ENCODE data around the gene ANK2.

DNA sequence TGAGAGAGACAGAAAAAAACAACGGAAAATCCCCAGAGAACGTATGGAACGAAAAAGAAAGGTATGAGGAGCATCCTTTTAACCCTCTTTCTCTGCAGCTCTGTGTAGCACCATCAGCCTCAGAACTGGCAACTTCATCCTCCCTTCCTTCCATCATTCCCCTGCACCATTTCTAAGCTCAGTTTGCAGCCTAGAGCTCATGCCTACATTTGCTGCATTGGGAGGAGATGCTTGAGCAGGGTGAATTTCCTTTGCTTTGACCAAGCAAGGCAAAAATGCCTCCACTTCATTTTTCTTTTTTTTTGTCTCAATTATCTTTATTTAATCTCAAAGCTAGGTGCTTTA is 67.9 kb downstream of the ANK2 start:
- TF ChIP-seq, protein P1, sequence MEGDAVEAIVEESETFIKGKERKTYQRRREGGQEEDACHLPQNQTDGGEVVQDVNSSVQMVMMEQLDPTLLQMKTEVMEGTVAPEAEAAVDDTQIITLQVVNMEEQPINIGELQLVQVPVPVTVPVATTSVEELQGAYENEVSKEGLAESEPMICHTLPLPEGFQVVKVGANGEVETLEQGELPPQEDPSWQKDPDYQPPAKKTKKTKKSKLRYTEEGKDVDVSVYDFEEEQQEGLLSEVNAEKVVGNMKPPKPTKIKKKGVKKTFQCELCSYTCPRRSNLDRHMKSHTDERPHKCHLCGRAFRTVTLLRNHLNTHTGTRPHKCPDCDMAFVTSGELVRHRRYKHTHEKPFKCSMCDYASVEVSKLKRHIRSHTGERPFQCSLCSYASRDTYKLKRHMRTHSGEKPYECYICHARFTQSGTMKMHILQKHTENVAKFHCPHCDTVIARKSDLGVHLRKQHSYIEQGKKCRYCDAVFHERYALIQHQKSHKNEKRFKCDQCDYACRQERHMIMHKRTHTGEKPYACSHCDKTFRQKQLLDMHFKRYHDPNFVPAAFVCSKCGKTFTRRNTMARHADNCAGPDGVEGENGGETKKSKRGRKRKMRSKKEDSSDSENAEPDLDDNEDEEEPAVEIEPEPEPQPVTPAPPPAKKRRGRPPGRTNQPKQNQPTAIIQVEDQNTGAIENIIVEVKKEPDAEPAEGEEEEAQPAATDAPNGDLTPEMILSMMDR (IDR thresholded peaks at IDR 0.05 in 4 of 5, conservative IDR thresholded peaks at IDR 0.05 in 1 of 5): no peak
- TF ChIP-seq POLR2A (IDR thresholded peaks at IDR 0.05): no peak
